Omental fat pad (tissue), 4 donors: ENCODE measurements around the gene MUCL3. TPM values are rescaled to one million over a fixed set of nuclear protein-coding genes. Genes with fewer than 3 reads are reported as not detected.
A peak's percentile ranks its signal among the peaks of the same experiment; 100 is the strongest.

Experiments used
- ATAC-seq: fragments of 150-250 bp; one replicate; pipeline ENCODE4 v1.9.1; 2016; ENCODE audit warnings: mild to moderate bottlenecking, moderate library complexity; ENCODE audit not compliant: low FRiP score
- DNase-seq: peaks from one replicate; pipeline ENCODE4 v3.0.0-alpha.2; 2019; ENCODE audit warnings: low spot score
- total RNA-seq, 4 donors: library from RNA; depleted of rRNA; stranded (reverse); fragments of >200 nt; gene quantifications; one replicate each; pipeline ENCODE4 v1.1.0, GENCODE V29; 2016
- TF ChIP-seq, protein P1 (sequence below), 3 donors: fragments of 450-650 bp; IDR thresholded peaks; one replicate each; pipeline ENCODE4 v1.5.1; 2016 to 2017; ENCODE audit warnings: antibody characterized with exemption in 3 of 3, mild to moderate bottlenecking in 3 of 3, moderate library complexity in 2 of 3

Gene MUCL3
- total RNA-seq, 4 donors from 2014 or later = 0.19 TPM; not detected in 3

DNA sequence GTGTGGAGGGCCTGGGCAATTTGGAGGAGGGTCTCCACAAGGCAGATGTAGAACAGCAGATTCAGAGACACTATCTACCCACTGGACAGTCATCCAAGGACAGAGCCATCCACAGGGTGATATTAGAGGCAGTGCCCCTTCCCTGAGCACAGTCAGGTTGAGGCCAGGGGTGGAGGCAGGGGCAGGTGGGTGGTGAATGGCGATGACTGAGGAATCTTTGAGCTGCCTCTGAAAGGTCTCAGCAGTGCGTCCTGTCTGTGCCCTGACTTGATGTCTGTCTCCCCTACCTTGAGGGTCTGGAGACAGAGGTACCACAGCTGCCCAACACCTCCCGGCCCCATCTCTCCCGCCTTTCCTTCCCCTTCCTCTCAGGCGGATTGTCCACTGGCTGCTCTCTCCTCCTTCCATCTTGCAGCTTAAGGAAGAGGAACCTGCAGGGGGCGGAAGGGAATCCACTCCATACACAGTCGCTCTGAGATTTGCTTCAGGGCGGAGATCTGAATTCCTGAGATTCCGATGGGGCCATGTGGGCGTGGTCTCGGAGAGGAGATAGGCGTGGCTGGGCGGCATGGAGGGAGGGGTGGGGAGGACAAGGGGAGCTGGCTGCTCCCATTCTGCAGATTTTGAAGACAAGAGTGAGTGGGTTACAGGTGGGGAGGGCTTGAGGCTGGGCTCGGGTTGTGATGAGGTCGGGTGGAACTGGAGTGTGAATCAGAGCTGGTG lies 1.7 kb downstream of the MUCL3 start:
- peak; percentile 35 for DNase-seq

DNA sequence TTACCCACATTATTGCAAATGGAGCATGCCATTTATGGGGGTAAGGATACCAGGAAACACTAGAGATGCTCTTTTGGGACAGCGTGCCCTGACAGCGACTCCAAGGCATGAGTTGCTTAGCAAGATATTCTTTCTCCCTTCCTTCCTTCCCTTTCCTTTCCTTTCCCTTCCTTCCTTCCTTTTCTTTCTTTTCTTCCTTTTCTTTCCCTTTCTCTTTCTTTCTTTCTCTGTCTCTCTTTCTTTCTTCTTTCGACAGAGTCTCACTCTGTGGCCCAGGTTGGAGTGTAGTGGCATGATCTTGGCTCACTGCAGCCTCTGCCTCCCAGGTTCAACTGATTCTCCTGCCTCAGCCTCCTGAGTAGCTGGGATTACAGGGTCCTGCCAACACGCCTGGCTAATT lies 3.3 kb downstream of the MUCL3 start:
- TF ChIP-seq, protein P1, sequence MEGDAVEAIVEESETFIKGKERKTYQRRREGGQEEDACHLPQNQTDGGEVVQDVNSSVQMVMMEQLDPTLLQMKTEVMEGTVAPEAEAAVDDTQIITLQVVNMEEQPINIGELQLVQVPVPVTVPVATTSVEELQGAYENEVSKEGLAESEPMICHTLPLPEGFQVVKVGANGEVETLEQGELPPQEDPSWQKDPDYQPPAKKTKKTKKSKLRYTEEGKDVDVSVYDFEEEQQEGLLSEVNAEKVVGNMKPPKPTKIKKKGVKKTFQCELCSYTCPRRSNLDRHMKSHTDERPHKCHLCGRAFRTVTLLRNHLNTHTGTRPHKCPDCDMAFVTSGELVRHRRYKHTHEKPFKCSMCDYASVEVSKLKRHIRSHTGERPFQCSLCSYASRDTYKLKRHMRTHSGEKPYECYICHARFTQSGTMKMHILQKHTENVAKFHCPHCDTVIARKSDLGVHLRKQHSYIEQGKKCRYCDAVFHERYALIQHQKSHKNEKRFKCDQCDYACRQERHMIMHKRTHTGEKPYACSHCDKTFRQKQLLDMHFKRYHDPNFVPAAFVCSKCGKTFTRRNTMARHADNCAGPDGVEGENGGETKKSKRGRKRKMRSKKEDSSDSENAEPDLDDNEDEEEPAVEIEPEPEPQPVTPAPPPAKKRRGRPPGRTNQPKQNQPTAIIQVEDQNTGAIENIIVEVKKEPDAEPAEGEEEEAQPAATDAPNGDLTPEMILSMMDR (IDR thresholded peaks at IDR 0.05) = no peak
- ATAC-seq = no peak
- no peak for DNase-seq

More for the DNA sequence above, 1.7 kb downstream of the MUCL3 start:
- TF ChIP-seq, protein P1 (IDR thresholded peaks at IDR 0.05) = no peak
- peak; percentile 56 for ATAC-seq

DNA sequence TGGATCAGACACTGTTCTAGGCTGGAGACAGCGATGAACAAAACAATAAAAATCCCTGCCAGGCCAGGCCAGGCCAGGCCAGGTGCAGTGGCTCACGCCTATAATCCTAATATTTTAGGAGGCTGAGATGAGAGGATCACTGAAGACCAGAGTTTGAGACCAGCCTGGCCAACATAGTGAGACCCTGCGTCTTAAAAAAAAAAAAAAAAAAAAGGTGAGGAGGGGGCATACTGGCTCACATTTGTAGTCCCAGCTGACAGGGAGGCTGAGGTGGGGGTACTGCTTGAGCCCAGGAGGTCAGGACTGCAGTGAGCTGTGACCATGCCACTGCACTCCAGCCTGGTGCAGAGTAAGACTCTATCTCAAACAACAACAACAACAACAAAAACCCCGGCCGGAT lies 4.5 kb downstream of the MUCL3 start:
- TF ChIP-seq, protein P1 (IDR thresholded peaks at IDR 0.05) = no peak
- DNase-seq = no peak
- ATAC-seq = no peak

DNA sequence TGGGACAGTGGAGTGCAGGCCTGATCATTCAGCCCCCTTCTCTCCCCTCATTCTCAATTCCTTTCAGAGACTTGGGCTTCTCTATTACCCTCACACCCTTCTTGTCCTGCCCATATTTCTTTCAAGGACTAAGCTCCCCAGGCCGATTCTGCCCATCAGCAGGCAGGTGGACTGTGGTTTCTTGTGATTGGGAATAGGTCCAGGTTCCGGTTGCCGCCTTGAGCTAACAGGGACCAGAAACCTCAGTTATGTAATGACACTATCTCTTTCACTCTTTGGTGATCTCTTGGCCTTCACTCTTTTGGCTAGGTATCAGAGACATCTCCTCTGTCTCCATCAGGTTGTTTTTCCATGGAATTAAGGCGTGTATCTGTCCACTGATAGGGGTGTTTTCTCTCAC lies 6.5 kb downstream of the MUCL3 start:
- ATAC-seq = no peak
- DNase-seq = no peak
- TF ChIP-seq, protein P1 (IDR thresholded peaks at IDR 0.05) = no peak

DNA sequence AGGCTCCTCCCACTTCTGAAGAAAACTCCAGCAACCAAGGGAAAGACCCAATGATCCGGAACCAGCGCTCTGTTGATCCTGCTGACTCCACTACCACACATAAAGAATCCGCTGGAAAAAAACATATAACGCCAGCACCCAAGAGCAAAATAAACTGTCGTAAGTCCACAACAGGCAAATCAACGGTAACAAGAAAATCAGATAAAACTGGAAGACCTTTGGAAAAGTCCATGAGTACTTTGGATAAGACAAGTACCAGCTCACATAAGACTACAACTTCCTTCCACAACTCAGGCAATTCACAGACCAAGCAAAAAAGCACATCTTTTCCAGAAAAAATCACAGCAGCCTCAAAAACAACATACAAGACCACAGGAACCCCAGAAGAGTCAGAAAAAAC lies 8.0 kb downstream of the MUCL3 start:
- TF ChIP-seq, protein P1 (IDR thresholded peaks at IDR 0.05) = no peak
- DNase-seq = no peak
- no peak for ATAC-seq

DNA sequence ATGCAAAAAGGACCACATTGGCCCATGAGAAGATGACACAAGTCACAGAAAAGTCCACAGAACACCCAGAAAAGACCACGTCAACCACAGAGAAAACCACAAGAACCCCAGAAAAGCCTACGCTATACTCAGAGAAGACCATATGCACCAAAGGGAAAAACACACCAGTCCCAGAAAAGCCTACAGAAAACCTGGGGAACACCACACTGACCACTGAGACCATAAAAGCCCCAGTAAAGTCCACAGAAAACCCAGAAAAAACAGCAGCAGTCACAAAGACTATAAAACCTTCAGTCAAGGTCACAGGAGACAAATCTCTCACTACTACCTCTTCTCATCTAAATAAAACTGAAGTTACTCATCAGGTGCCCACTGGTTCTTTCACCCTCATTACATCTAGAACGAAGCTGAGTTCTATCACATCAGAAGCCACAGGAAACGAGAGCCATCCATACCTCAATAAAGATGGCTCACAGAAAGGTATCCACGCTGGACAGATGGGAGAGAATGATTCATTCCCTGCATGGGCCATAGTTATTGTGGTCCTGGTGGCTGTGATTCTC lies 11.2 kb downstream of the MUCL3 start:
- DNase-seq (no peak), ATAC-seq (no peak)
- TF ChIP-seq, protein P1 (IDR thresholded peaks at IDR 0.05) = no peak
